ENCODE measurements around the gene SNX17. TPM values are rescaled to one million over a fixed set of nuclear protein-coding genes. Genes with fewer than 3 reads are reported as not detected.
"Not testable (repeated sequence)": the region's sequence is repeated elsewhere in the genome, so short reads cannot be mapped to it uniquely, and the experiment has no call there.

SNX17 gene
- polyA plus RNA-seq, 1 experiment, result 123 TPM

DNA sequence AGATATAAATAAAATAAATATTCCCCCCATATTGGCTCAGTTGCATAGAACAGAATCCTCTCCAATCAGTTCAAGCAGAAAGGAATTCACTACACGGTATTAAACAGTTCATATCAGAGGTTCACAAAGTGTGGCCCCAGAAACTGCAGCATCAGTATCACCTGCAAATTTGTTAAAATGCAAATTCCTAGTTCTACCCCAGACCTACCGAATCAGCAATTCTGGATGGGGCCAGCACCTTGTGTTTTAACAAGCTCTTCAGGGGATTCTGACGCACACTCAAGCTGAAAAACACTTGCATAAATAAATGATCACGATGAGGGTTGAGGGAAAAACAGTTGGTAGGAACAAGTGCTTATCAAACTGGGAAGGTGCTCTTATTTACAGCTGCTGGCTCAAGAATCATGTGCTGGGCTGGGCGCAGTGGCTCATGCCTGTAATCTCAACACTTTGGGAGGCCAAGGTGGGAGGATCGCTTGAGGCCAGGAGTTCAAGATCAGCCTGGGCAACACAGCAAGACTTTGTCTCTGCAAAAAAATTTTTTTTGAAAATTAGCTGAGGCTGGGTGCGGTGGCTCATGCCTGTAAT lies 20.2 kb upstream of the SNX17 start:
- DNase-seq (ENCODE audit: low read depth, low spot score), result no peak
- CTCF ChIA-PET, result no interaction called here
- Histone ChIP-seq H3K27ac (ENCODE audit: low read depth, low read length) (no peak overlapping the region), H3K9me3 (ENCODE audit: control insufficient read depth, insufficient read depth, low read length) (no peaks in the 10 kb centered on the region), H3K27me3 (ENCODE audit: control insufficient read depth, insufficient read depth, low read length) (no peaks in the 10 kb centered on the region), H3K4me3 (ENCODE audit: low read depth, low read length) (no peak overlapping the region)
- TF ChIP-seq, protein P1, sequence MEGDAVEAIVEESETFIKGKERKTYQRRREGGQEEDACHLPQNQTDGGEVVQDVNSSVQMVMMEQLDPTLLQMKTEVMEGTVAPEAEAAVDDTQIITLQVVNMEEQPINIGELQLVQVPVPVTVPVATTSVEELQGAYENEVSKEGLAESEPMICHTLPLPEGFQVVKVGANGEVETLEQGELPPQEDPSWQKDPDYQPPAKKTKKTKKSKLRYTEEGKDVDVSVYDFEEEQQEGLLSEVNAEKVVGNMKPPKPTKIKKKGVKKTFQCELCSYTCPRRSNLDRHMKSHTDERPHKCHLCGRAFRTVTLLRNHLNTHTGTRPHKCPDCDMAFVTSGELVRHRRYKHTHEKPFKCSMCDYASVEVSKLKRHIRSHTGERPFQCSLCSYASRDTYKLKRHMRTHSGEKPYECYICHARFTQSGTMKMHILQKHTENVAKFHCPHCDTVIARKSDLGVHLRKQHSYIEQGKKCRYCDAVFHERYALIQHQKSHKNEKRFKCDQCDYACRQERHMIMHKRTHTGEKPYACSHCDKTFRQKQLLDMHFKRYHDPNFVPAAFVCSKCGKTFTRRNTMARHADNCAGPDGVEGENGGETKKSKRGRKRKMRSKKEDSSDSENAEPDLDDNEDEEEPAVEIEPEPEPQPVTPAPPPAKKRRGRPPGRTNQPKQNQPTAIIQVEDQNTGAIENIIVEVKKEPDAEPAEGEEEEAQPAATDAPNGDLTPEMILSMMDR (IDR thresholded peaks at IDR 0.05; ENCODE audit: low read depth, low read length), result no peak
- POLR2A ChIA-PET, result no interaction called here

DNA sequence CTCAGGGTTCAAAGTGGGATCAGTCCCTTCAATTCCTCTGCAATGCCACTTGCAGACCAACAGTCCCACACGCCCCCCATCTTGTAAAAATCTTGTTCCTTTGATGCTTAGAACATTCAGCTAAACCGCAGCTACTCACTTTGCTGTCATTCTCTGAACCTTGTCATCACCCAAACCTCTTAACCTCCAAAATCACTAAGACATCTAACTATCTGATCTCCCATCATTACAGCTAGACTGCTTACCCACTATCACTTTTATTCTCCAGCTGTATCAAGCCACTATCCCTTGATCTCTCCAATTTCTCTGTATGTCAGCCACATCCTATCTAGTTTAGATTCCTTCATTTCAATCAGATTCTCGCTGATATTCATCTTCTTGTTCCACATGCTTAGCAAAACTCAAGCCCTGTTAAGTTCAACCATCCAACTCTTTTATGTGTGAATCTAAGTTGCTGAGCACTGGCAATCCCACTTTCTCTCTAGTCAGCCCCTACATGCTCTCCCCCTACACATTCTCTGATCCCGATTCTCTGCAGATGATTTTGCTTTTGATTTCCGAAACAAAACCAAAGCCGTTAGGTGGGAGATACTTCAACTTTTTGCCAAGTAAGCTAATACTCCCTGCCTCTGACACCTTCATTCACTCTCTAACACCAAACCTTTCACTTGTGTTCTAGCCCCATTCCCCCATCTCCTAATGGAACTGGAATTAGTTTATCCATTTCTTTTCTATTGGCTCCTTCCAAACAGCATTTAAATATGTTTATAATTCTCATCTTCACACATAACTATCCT lies 18.4 kb upstream of the SNX17 start:
- ChIA-PET CTCF (interaction anchor here (1.4 kb wide), 2 partner anchors 8 to 18 kb away, joined by 3 read pairs; partner anchors contain the start of gene EIF2B4), POLR2A (no interaction called here)
- DNase-seq (ENCODE audit: low read depth, low spot score), result no peak
- H3K4me3 ChIP-seq (ENCODE audit: low read depth, low read length), result no peak overlapping the region
- TF ChIP-seq, protein P1 (IDR thresholded peaks at IDR 0.05; ENCODE audit: low read depth, low read length), result no peak
- no peaks in the 10 kb centered on the region for H3K27me3 ChIP-seq (ENCODE audit: control insufficient read depth, insufficient read depth, low read length)
- no peaks in the 10 kb centered on the region; the same call in 1 of the 2 replicates for H3K9me3 ChIP-seq (ENCODE audit: control insufficient read depth, insufficient read depth, low read length)
- no peak overlapping the region for H3K27ac ChIP-seq (ENCODE audit: low read depth, low read length)

DNA sequence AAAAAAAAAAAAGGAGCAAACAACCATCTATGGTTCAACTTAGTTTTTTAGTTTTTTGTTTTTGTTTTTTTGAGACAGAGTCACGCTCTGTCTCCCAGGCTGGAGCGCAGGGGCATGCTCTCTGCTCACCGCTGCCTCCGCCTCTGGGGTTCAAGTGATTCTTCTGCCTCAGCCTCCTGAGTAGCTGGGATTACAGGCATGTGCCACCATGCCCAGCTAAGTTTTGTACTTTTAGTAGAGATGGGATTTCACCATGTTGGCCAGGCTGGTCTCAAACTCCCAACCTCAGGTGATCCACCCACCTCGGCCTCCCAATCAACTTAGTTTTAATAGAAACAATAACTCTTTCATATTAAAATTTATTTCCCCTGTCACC lies 17.0 kb upstream of the SNX17 start:
- POLR2A ChIA-PET; H3K9me3 ChIP-seq (ENCODE audit: control insufficient read depth, insufficient read depth, low read length); H3K27me3 ChIP-seq (ENCODE audit: control insufficient read depth, insufficient read depth, low read length); H3K27ac ChIP-seq (ENCODE audit: low read depth, low read length); DNase-seq (ENCODE audit: low read depth, low spot score); H3K4me3 ChIP-seq (ENCODE audit: low read depth, low read length): not testable (repeated sequence)
- CTCF ChIA-PET, result interaction anchor here (1.4 kb wide), 1 partner anchor 9 kb away, joined by 3 read pairs; no protein-coding TSS in a partner anchor

DNA sequence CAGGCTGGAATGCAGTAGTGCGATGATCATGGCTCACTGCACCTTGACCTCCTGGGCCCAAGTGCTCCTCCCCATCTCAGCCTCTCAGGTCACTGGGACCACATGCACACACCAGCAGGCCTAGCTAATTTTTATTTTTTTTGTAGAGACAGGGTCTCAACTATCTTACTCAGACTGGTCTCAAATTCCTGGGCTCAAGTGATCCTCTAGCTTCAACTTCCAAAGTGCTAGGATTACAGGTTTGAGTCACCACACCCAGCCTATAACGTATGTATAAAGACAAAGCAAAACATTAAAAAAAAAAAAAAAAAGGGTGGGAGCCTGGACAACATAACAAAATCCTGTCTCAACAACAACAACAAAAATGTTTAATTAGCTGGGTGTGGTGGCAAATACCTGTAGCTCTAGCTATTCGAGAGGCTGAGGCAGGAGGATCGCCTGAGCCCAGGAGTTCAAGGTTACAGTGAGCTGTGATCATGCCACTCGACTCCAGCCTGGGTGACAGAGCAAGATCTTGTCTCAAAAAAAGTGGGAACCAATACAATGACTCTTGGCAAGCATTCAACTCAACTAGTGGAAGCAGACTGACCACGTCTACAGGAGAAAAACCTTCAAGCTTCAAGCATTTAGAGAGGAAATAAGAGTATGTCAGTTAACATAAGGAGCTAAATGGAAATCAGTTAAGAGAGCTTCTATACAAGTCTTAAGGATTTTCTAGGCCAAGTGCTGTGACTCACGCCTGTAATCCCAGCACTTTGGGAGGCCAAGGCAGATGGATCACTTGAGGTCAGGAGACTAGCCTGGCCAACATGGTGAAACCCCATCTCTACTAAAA lies 16.4 kb upstream of the SNX17 start:
- POLR2A ChIA-PET, result interaction anchor here (0.6 to 0.7 kb wide), 2 partner anchors 16 to 25 kb away, joined by 3 to 4 read pairs; partner anchors contain the start of gene EIF2B4
- Histone ChIP-seq H3K27ac (ENCODE audit: low read depth, low read length) (no peak overlapping the region), H3K9me3 (ENCODE audit: control insufficient read depth, insufficient read depth, low read length) (no peaks in the 10 kb centered on the region; the same call in 1 of the 2 replicates), H3K4me3 (ENCODE audit: low read depth, low read length) (no peak overlapping the region), H3K27me3 (ENCODE audit: control insufficient read depth, insufficient read depth, low read length) (no peaks in the 10 kb centered on the region)
- no peak for DNase-seq (ENCODE audit: low read depth, low spot score)
- CTCF ChIA-PET, result no interaction called here
- TF ChIP-seq, protein P1 (IDR thresholded peaks at IDR 0.05; ENCODE audit: low read depth, low read length), result no peak

DNA sequence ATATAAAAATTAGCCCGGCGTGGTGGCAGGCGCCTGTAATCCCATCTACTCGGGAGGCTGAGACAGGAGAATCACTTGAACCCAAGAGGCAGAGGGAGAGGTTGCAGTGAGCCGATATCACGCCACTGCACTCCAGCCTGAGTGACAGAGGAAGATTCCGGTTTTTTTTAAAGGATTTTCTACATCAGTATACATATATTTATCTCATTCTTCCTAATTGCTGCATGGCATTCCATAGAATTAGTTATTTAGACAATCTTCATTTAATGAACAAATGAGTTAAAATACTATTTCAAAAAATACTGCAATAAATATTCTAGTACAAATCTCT lies 15.9 kb upstream of the SNX17 start:
- no peaks in the 10 kb centered on the region for H3K27me3 ChIP-seq (ENCODE audit: control insufficient read depth, insufficient read depth, low read length)
- H3K9me3 ChIP-seq (ENCODE audit: control insufficient read depth, insufficient read depth, low read length), result no peaks in the 10 kb centered on the region; the same call in 1 of the 2 replicates
- CTCF ChIA-PET, result no interaction called here
- no peak overlapping the region for H3K4me3 ChIP-seq (ENCODE audit: low read depth, low read length)
- H3K27ac ChIP-seq (ENCODE audit: low read depth, low read length), result no peak overlapping the region
- DNase-seq (ENCODE audit: low read depth, low spot score), result no peak
- TF ChIP-seq, protein P1 (IDR thresholded peaks at IDR 0.05; ENCODE audit: low read depth, low read length), result no peak
- POLR2A ChIA-PET, result interaction anchor here (0.6 to 0.7 kb wide), 2 partner anchors 15 to 25 kb away, joined by 3 to 4 read pairs; partner anchors contain the start of gene EIF2B4
